Hepatic stellate cell (primary cell): Measurements from ENCODE around the gene CATSPERE.
A peak's percentile ranks its signal among the peaks of the same experiment; 100 is the strongest.

Experiments used
- DNase-seq: peaks from one replicate; pipeline ENCODE4 v3.0.0; 2011; ENCODE audit warnings: low spot score

Gene CATSPERE, protein sequence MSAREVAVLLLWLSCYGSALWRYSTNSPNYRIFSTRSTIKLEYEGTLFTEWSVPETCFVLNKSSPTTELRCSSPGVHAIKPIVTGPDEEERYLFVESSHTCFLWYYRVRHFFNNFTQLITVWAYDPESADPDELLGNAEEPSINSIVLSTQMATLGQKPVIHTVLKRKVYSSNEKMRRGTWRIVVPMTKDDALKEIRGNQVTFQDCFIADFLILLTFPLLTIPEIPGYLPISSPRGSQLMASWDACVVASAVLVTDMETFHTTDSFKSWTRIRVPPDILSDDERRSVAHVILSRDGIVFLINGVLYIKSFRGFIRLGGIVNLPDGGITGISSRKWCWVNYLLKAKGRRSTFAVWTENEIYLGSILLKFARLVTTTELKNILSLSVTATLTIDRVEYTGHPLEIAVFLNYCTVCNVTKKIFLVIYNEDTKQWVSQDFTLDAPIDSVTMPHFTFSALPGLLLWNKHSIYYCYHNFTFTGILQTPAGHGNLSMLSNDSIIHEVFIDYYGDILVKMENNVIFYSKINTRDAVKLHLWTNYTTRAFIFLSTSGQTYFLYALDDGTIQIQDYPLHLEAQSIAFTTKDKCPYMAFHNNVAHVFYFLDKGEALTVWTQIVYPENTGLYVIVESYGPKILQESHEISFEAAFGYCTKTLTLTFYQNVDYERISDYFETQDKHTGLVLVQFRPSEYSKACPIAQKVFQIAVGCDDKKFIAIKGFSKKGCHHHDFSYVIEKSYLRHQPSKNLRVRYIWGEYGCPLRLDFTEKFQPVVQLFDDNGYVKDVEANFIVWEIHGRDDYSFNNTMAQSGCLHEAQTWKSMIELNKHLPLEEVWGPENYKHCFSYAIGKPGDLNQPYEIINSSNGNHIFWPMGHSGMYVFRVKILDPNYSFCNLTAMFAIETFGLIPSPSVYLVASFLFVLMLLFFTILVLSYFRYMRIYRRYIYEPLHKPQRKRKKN

DNA sequence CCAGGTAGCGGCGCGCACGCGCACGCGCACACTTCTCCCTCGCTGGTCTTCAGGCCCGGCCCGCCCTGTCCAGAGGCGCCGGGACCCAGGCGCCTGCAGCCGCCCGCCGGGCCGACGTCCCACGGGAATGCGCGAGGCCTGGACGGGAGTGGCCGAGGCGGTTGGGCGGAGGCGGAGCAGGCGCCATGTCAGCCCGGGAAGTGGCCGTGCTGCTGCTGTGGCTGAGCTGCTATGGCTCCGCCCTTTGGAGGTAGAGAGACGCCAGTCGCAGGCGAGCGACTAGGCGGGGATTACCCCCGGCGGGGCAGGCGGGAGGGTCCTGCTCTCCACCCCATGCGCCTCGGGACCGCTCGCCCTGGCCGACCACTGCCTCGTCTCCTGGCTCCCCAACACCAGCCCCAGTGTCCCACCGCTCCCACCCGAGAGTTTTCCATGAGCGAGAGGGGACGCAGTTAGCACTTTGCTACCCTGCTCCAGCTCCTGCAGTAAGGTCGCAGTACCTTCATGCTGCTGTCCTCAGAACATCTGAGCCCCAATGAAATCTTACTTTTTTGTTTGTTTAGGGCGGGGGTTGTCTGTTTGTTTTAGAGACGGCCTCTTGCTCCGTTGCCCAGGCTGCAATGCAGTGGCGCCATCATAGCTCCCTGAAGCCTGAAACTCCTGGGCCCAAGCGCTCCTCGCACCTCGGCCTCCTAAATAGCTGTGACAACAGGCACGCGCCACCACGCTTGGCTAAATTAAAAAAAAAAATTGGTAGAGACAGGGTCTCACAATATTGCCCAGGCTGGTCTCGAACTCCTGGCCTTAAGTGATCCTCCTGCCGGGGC lies at the start of gene CATSPERE:
Gene CATSPERE (plus strand): TSS at position 29 of the 827 bp plus-strand sequence. CDS start 157 bp downstream, at position 186.
- peak; percentile 83 for DNase-seq

DNA sequence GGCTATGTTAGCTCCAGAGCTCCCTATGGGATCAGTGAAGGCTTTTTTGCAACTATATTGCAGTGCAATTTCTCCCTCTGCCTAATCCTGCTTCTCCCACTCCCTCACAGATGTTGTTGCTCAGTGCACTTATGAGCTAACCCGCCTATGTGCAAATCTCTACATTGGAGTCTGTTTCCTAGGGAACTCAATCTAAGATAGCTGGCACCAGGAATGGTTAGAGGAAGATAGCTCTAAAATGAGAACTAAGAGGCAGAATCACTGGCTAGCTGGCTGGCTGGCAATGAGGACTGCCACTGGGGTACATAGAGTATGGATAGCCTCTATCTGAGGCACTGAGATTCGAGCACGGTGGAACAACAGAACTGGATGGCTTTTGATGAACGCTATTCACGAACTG lies 48.9 kb upstream of the CATSPERE start:
- DNase-seq, result no peak

DNA sequence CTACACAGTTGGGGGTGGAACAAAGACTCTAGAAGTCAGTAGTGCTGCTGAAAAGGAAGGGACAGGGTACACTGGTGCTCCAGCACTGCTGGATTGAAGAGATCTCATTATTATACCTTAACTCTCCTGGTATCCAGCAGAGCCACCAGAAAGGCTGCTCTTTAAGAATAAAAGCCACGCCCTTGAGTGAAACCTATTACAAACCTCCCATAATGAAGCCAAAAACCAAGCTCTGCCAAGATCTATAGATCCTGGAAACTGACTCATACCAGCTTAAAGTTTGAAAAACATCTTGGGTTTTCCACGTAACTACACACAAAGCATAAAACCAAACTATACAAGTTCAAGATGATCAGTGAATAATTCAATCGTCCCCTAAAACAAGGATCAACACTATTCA lies 47.3 kb upstream of the CATSPERE start:
- DNase-seq, result no peak

DNA sequence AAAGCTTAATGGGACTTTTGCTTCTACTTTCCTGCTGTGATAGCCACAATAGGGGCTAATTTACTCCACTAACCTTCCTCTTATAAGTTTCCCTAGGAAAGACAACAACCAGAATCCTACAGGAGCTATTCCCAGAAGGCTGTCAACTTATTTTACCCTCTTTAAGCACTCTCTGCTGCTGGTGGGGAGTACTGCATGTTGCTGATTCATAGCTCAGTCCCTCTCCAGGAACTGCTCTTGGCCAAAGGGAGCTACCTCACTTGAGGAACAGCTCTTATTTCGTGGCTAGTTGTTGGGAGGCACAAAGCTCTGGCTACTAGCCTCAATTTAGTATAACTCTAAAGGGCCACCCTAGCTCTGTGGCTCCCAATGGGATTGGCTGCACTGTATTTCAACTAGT lies 46.5 kb upstream of the CATSPERE start:
- peak; percentile 31 for DNase-seq

DNA sequence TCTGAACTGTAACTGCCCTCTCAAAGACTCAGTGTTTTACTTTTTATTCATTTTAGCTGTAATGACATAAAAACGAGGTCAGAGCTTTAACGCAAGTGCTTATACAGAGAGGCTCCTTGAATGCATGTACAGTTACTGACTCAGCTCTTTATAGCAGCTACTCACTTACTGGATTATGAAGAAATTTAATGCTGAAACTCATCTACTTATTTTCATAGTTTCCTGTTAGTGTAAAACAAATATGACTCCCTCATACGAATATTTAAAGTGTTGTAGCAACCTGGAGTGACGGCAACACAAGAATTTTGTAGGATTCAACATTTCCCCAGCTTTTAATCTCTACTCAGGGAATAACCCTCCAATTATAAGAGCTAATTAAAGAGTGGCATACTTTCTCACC lies 42.0 kb upstream of the CATSPERE start:
- no peak for DNase-seq

DNA sequence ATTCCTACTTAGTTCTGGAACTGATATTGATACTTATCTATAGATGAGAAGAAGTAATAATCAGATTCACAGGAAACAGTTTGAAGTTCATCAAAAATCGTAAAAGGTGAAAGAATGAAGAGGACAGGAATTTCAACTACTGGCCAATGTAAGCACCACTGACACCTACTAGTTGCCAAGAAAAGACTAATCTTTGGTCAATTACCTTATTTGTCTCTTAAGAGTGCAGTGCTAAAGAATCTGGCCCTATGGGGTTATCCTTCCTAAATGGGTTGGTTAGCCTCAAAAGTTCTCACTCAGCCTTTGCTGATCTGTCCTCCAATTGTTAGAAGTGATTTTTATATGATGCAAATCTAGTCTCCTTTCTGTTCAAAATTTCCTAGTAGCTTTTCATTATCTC lies 38.9 kb upstream of the CATSPERE start:
- no peak for DNase-seq

DNA sequence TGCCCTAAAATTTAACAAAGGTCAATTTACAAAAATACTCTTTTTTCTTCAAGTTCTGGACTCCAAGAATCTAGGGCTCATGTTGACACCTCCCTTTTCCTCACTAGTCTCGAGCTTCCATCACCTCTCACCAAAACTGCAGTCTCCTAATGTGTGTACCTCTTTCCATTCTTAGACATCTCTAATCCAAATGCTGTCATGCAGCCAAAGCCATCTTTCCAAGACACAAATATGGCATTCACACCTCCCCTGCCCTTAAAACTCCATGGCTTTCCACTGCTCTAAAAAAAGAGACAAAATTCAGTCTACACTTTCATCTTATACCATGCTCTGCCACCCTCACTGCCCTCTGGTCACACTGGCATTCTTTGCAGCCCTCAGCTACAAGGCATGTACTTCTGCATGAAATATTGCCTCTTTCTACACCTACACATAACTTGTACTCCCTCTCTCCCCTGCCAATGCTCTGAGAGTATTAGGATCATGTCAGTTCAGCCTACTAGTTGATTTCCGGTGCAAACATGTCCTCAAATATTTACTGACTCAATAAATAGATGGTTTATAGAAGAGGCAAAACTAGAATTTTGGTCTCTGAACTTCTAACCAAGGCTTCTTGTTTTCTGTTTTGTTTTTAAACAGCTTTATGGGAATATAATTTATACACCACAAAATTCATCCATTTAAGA lies 36.3 kb upstream of the CATSPERE start:
- DNase-seq, result no peak

DNA sequence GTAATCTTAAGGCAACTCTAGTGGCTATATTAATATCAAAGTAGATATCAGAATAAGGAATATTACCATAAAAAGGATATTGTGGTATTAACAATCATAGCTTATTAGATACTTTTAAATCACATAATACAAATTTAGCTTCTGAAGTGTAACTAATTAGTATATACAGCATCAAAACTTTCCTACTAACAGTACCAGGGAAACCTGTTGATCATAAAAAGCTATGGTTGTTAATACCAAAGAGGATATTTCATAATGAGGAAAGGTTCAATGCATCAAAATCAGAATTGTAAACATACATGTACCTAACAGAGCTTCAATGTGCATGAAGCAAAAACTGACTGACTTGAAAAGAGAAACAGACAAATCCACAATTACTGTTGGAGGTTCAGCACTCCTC lies 33.4 kb upstream of the CATSPERE start:
- DNase-seq, result no peak

DNA sequence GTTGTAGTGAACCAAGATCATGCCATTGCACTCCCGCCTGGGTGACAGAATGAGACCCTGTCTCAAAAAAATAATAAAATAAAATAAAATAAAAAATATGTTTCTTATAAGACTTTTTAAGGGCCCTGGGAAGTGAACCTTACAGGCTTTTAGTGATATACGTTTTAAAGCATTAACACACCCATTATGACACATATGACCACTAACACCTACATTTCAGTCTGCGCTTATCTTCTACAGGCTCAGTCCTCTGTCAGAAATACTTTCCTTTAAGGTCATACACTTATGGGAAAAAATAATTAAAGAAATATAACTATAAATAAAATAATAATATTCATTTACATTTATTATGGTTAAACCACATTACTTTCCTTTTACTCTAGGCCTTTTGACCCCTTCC lies 31.3 kb upstream of the CATSPERE start:
- no peak for DNase-seq

DNA sequence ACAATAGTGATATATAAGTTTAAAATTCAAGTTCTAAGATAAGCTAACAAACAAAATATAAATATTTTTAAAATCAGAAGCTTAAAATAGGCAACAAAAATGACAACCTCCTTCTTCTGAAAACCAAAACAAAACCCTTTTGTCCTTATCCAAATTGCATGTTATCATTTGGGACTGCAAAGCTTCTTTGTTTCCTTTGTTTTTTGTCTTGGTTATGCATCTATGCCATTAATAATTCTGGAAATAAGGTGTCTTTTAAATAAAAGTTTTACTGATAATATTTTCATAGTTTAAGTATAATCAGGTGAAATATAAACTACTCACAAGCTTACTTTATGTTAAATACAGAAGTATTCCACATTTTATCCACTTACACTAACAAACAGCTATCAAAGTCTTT lies 29.9 kb upstream of the CATSPERE start:
- no peak for DNase-seq

DNA sequence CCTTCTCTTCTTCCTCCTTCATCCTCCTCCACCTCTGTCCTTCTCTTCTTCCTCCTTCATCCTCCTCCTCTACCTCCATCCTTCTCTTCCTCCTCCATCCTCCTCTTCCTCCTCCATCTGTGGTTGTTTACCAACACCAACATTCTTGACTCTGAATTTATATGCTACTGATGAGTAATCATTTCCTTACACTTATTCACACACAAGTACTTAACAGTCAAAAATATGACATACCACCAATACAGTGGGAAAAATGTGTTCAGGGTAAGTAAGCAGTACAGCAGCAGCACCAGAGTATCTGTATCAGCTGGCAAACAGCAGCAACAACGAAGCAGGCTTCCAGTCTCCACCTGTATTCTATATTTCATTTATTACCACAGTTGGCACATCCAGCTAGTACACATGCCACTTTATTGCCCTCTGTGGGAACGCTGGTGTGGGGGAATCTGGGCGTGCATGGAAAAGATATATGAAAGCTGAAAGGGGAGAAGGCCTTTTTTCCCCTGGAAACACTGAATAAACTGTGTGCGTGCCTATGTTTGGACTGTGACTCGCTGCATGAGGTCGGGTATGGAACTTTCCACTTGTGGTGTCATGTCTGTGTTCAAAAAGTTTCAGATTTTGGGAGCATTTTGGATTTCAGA lies 25.4 kb upstream of the CATSPERE start:
- peak; percentile 19 for DNase-seq

DNA sequence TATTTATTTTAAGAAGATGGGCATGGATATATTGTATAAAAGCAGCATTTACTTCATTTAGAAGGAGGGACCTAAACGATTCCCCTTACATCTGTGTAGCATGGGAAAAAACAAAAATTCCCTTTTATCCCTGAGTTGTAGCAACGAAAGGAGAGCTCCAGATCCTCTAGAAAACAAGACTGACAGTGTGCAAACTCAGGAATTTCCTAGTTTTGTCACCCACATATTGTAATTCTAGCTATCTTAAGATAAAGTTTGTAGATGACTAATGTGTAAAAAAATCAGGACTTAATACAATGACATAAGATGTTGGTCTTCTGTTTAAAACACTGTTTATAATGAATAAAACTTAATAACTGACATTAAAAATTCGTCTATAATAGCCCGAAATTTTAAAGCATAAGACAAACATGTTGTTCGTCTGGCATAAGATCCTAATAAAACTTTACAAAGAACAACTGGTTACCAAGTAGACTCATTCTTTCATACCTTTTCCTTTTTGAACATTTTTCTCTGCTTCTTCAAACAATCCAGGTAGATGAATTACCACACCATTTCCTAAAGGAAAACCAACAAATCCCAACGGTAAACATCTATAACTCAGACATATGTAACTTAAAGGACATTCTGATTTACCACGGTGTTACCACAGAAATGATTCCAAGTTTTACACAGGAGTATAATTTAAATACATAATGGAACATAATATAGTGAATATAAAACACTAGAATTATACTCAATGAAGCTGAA lies 24.6 kb upstream of the CATSPERE start:
- no peak for DNase-seq

DNA sequence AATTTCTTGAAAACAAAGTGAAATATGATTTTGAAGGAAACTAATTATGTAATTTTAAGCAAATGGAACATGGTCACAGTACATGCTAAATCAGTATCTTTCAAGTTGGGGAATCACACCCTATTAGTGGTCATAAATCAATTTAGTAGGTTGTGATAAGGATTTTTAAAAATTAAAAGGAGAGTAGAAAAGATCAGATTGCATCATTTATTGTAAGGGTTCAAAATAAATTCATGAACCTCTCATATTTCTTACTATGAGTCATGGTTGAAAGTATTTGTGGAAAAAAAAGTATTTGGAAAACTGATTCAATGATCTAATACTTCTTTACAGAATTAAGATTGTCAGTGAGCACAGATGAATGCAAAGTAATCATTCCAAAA lies 24.0 kb upstream of the CATSPERE start:
- peak; percentile 9 for DNase-seq

DNA sequence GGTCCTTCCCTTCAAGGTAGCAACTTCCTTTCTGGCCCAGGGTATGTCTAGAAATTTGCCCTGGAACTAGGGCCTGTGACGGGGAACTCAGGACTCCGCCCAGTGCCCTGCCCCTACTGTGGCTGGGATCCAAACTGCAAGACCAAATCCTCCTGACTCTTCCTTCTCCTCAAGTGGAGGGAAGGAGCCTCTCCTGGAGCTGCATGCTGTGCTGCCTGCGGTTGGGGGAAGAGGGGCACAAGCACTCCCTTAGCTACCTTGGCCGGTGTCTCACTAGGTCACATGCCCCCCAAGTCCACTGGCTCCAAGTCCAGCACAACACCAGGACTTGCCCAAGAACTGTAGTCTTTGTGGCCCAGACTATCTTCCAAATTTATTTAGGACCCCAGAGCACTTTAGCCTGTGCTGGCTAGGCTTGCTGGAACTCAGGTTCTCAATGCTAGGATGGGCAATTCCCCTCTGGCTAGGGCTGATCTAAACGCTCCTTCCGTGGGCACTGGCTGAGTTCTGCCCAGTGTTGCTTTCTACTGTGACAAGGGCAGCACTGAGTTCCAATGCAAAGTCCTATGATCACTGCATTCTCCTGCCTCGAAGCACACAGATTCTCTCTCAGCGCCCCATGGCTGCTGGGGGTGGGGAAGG lies 21.6 kb upstream of the CATSPERE start:
- DNase-seq, result no peak

DNA sequence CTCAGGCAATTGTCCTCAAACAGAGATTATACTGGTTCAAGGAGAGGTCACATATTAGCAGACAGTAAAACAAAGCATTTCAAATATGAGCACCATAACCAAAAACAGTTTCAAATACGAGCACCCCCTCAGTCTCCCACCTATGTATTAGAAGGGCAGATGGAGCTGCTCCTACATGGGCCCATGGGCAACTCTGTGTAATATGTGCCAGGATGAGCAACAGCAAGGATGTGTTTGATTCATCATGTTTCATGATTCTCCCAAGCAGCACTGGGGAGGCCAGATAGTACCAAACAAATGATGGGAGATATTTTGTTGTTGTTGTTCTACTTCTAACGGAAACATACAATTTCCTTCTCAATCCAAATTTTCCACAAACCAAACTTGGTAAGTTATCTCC lies 18.2 kb upstream of the CATSPERE start:
- DNase-seq, result no peak

DNA sequence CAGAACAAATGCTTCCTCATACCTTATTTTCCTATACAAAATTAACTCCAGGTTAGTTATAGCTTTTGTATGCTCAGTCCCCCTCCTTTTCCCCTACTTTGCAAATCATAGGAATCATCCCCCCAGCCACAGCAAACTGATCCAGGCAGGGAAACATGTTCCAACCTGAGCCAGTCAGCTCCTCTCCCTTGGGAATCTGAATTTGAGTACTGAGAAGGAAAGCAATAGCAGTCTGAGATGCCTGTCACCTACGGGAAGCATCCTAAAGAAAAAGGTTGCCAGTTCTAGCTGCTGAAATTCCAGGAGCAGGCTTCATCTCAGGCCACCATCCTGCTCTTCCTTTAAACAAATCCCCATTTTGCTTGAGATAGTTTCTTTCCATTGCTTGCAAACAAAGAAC lies 16.2 kb upstream of the CATSPERE start:
- DNase-seq, result no peak

DNA sequence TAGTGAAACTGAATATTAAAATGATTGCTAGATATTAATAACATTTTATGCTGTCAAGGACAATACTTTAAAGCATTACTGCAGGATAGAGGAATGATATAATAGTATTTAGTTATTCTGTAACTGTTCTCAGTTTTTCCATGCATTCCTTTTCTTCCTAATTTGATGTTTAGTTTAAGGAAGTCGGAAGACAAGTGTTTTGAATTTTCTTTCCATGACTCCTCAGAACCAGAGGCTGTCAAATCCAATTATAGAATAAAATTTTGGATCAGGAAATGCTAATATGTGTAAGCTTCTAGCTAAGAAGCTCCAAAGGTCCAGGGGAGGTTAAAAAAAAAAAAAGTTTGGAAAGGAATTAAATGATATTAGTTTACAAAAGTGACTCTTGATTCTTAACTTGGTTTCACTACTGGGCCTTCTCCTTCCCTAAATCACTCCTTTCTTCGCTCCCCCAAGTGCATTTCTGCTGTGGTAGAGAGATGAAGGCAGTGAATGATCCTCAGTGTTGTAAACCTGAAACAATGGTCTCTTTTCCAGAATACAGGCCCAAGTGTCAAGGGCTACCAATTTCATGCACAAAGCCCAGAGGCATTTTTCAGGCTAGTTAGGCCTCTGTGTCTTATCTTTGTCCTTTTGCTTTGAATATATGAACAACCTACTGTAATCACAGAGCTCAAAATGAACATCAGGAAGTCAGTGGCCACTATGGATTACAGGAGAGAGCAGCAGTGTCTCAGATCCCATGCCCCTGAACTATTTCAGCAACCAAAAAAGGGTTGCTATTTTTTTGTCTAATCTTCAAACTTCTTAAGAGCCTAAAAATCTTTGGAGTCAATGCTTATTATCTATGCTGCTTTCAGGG lies 15.5 kb upstream of the CATSPERE start:
- DNase-seq, result no peak

DNA sequence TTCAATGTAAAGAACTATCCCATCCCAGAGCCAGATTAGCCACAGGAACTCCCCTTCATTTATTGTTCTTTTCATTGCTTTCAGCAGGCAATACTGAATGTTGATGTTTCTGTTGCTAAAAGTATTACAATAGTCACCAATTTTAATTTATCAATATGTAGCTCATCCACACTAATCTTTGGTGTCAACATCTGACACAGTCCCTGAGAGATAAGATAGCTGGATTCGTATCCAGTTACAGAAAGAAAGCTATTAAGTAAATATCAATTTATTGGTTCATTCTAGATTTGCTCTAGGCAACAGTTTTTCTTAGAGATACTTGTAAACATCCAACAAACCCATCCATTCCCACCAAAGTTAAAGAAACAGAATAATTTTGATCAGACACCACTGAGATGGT lies 14.0 kb upstream of the CATSPERE start:
- DNase-seq, result no peak

DNA sequence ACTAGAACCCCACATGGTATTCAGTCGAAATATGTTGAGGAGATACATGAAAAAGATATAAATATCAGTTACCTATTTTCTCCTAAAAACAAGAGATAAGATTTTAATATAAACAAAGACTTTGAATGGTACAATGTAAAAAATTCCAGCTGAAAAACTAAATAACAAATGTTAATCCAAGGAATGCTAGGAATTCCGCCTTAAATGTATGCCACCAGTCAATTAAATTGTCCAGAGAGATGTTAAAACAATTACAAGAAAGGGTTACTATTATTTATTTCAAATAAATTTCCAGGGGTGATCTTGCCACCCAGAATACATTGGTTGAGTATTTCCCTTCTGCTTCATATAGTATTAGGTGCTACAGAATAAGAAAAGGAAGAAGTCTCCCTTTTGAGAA lies 13.5 kb upstream of the CATSPERE start:
- DNase-seq, result no peak
